ENCODE data around the gene MAP4K3. TPM values are rescaled to one million over a fixed set of nuclear protein-coding genes. Genes with fewer than 3 reads are reported as not detected.

The MAP4K3 gene
- total and polyA plus RNA-seq, 2 donors: 11.0 to 19.5 TPM

- peaks cover 0 to 3% of the 10 kb centered on the region in 2 donors for H3K36me3 ChIP-seq (ENCODE audit: control insufficient read depth in 2 of 2, insufficient read depth in 2 of 2, low read length in 1 of 2)
- H3K9me3 ChIP-seq (ENCODE audit: control insufficient read depth in 2 of 2, insufficient read depth in 1 of 2, low read length in 1 of 2): no peaks in the 10 kb centered on the region
- no peaks in the 10 kb centered on the region for H3K4me1 ChIP-seq (ENCODE audit: control insufficient read depth in 2 of 2, insufficient read depth in 2 of 2, low read length in 2 of 2)
- H3K27ac ChIP-seq (ENCODE audit: low read depth in 1 of 2, low read length in 1 of 2): no peak overlapping the region
- 99% methylated on average over 4 of the region's 4 CpGs for WGBS
- DNase-seq (ENCODE audit: low read depth in 6 of 9, low spot score in 9 of 9): no peak
- H3K4me3 ChIP-seq (ENCODE audit: low read length in 2 of 2): no peak overlapping the region
- H3K27me3 ChIP-seq (ENCODE audit: control insufficient read depth in 2 of 2, insufficient read depth in 1 of 2, low read length in 1 of 2): no peaks in the 10 kb centered on the region
Observed at GRCh38 chr2:39320162-39320561, 116.9 kb downstream of the MAP4K3 start.

GRCh38 chr2:39313575-39313974 is 123.5 kb downstream of the MAP4K3 start:
- Histone ChIP-seq H3K27me3 (ENCODE audit: control insufficient read depth in 2 of 2, insufficient read depth in 1 of 2, low read length in 1 of 2) (no peaks in the 10 kb centered on the region), H3K27ac (ENCODE audit: low read depth in 1 of 2, low read length in 1 of 2) (no peak overlapping the region), H3K4me3 (ENCODE audit: low read length in 2 of 2) (no peak overlapping the region), H3K36me3 (ENCODE audit: control insufficient read depth in 2 of 2, insufficient read depth in 2 of 2, low read length in 1 of 2) (peaks cover 2 to 7% of the 10 kb centered on the region in 2 donors), H3K4me1 (ENCODE audit: control insufficient read depth in 2 of 2, insufficient read depth in 2 of 2, low read length in 2 of 2) (no peaks in the 10 kb centered on the region), H3K9me3 (ENCODE audit: control insufficient read depth in 2 of 2, insufficient read depth in 1 of 2, low read length in 1 of 2) (no peaks in the 10 kb centered on the region)
- no peak for DNase-seq (ENCODE audit: low read depth in 6 of 9, low spot score in 9 of 9)
- 100% methylated on average over 4 of the region's 4 CpGs for WGBS

GRCh38 chr2:39311469-39311868 is 125.6 kb downstream of the MAP4K3 start:
- Histone ChIP-seq H3K27me3 (ENCODE audit: control insufficient read depth in 2 of 2, insufficient read depth in 1 of 2, low read length in 1 of 2) (no peaks in the 10 kb centered on the region), H3K4me3 (ENCODE audit: low read length in 2 of 2) (no peak overlapping the region), H3K9me3 (ENCODE audit: control insufficient read depth in 2 of 2, insufficient read depth in 1 of 2, low read length in 1 of 2) (no peaks in the 10 kb centered on the region), H3K27ac (ENCODE audit: low read depth in 1 of 2, low read length in 1 of 2) (no peak overlapping the region), H3K36me3 (ENCODE audit: control insufficient read depth in 2 of 2, insufficient read depth in 2 of 2, low read length in 1 of 2) (peaks cover 2 to 7% of the 10 kb centered on the region in 2 donors), H3K4me1 (ENCODE audit: control insufficient read depth in 2 of 2, insufficient read depth in 2 of 2, low read length in 2 of 2) (no peaks in the 10 kb centered on the region)
- no peak for DNase-seq (ENCODE audit: low read depth in 6 of 9, low spot score in 9 of 9)
- WGBS: 98% methylated on average over 2 of the region's 2 CpGs

- 94% methylated on average over 1 of the region's 1 CpG for WGBS
Observed at GRCh38 chr2:39308778-39309177, 128.3 kb downstream of the MAP4K3 start.

GRCh38 chr2:39306626-39307025 is 130.5 kb downstream of the MAP4K3 start:
- 96% methylated on average over 1 of the region's 1 CpG for WGBS
- Histone ChIP-seq H3K9me3 (ENCODE audit: control insufficient read depth in 2 of 2, insufficient read depth in 1 of 2, low read length in 1 of 2) (no peaks in the 10 kb centered on the region), H3K4me3 (ENCODE audit: low read length in 2 of 2) (no peak overlapping the region), H3K36me3 (ENCODE audit: control insufficient read depth in 2 of 2, insufficient read depth in 2 of 2, low read length in 1 of 2) (no peaks in the 10 kb centered on the region), H3K27ac (ENCODE audit: low read depth in 1 of 2, low read length in 1 of 2) (no peak overlapping the region), H3K4me1 (ENCODE audit: control insufficient read depth in 2 of 2, insufficient read depth in 2 of 2, low read length in 2 of 2) (no peaks in the 10 kb centered on the region), H3K27me3 (ENCODE audit: control insufficient read depth in 2 of 2, insufficient read depth in 1 of 2, low read length in 1 of 2) (no peaks in the 10 kb centered on the region)
- no peak for DNase-seq (ENCODE audit: low read depth in 6 of 9, low spot score in 9 of 9)

More at GRCh38 chr2:39308778-39309177, 128.3 kb downstream of the MAP4K3 start:
- H3K4me1 ChIP-seq (ENCODE audit: control insufficient read depth in 2 of 2, insufficient read depth in 2 of 2, low read length in 2 of 2): no peaks in the 10 kb centered on the region
- no peaks in the 10 kb centered on the region for H3K27me3 ChIP-seq (ENCODE audit: control insufficient read depth in 2 of 2, insufficient read depth in 1 of 2, low read length in 1 of 2)
- no peak overlapping the region for H3K4me3 ChIP-seq (ENCODE audit: low read length in 2 of 2)
- H3K27ac ChIP-seq (ENCODE audit: low read depth in 1 of 2, low read length in 1 of 2): no peak overlapping the region
- peaks cover 0 to 3% of the 10 kb centered on the region in 2 donors for H3K36me3 ChIP-seq (ENCODE audit: control insufficient read depth in 2 of 2, insufficient read depth in 2 of 2, low read length in 1 of 2)
- DNase-seq (ENCODE audit: low read depth in 6 of 9, low spot score in 9 of 9): no peak
- H3K9me3 ChIP-seq (ENCODE audit: control insufficient read depth in 2 of 2, insufficient read depth in 1 of 2, low read length in 1 of 2): no peaks in the 10 kb centered on the region

GRCh38 chr2:39304729-39305128 is 132.4 kb downstream of the MAP4K3 start:
- Histone ChIP-seq H3K36me3 (ENCODE audit: control insufficient read depth in 2 of 2, insufficient read depth in 2 of 2, low read length in 1 of 2) (no peaks in the 10 kb centered on the region), H3K4me3 (ENCODE audit: low read length in 2 of 2) (no peak overlapping the region), H3K27ac (ENCODE audit: low read depth in 1 of 2, low read length in 1 of 2) (no peak overlapping the region), H3K4me1 (ENCODE audit: control insufficient read depth in 2 of 2, insufficient read depth in 2 of 2, low read length in 2 of 2) (no peaks in the 10 kb centered on the region), H3K9me3 (ENCODE audit: control insufficient read depth in 2 of 2, insufficient read depth in 1 of 2, low read length in 1 of 2) (no peaks in the 10 kb centered on the region), H3K27me3 (ENCODE audit: control insufficient read depth in 2 of 2, insufficient read depth in 1 of 2, low read length in 1 of 2) (no peaks in the 10 kb centered on the region)
- DNase-seq (ENCODE audit: low read depth in 6 of 9, low spot score in 9 of 9): no peak
- 97% methylated on average over 4 of the region's 4 CpGs for WGBS

GRCh38 chr2:39304200-39304599 is 132.9 kb downstream of the MAP4K3 start:
- 99% methylated on average over 1 of the region's 1 CpG for WGBS
- no peaks in the 10 kb centered on the region for H3K27me3 ChIP-seq (ENCODE audit: control insufficient read depth in 2 of 2, insufficient read depth in 1 of 2, low read length in 1 of 2)
- H3K36me3 ChIP-seq (ENCODE audit: control insufficient read depth in 2 of 2, insufficient read depth in 2 of 2, low read length in 1 of 2): no peaks in the 10 kb centered on the region
- no peak overlapping the region for H3K27ac ChIP-seq (ENCODE audit: low read depth in 1 of 2, low read length in 1 of 2)
- no peaks in the 10 kb centered on the region for H3K9me3 ChIP-seq (ENCODE audit: control insufficient read depth in 2 of 2, insufficient read depth in 1 of 2, low read length in 1 of 2)
- H3K4me3 ChIP-seq (ENCODE audit: low read length in 2 of 2): no peak overlapping the region
- DNase-seq (ENCODE audit: low read depth in 6 of 9, low spot score in 9 of 9): no peak
- no peaks in the 10 kb centered on the region for H3K4me1 ChIP-seq (ENCODE audit: control insufficient read depth in 2 of 2, insufficient read depth in 2 of 2, low read length in 2 of 2)

- Histone ChIP-seq H3K9me3 (ENCODE audit: control insufficient read depth in 2 of 2, insufficient read depth in 1 of 2, low read length in 1 of 2) (no peaks in the 10 kb centered on the region), H3K4me3 (ENCODE audit: low read length in 2 of 2) (no peak overlapping the region), H3K4me1 (ENCODE audit: control insufficient read depth in 2 of 2, insufficient read depth in 2 of 2, low read length in 2 of 2) (no peaks in the 10 kb centered on the region), H3K27me3 (ENCODE audit: control insufficient read depth in 2 of 2, insufficient read depth in 1 of 2, low read length in 1 of 2) (no peaks in the 10 kb centered on the region), H3K36me3 (ENCODE audit: control insufficient read depth in 2 of 2, insufficient read depth in 2 of 2, low read length in 1 of 2) (peaks cover 0 to 2% of the 10 kb centered on the region in 2 donors), H3K27ac (ENCODE audit: low read depth in 1 of 2, low read length in 1 of 2) (no peak overlapping the region)
- no peak for DNase-seq (ENCODE audit: low read depth in 6 of 9, low spot score in 9 of 9)
- WGBS: 98% methylated on average over 6 of the region's 6 CpGs
Observed at GRCh38 chr2:39301352-39301751, 135.7 kb downstream of the MAP4K3 start.

GRCh38 chr2:39300044-39300978 is 136.8 kb downstream of the MAP4K3 start:
- Histone ChIP-seq H3K4me3 (ENCODE audit: low read length in 2 of 2) (no peak overlapping the region), H3K36me3 (ENCODE audit: control insufficient read depth in 2 of 2, insufficient read depth in 2 of 2, low read length in 1 of 2) (peaks cover 0 to 2% of the 10 kb centered on the region in 2 donors), H3K9me3 (ENCODE audit: control insufficient read depth in 2 of 2, insufficient read depth in 1 of 2, low read length in 1 of 2) (no peaks in the 10 kb centered on the region), H3K27me3 (ENCODE audit: control insufficient read depth in 2 of 2, insufficient read depth in 1 of 2, low read length in 1 of 2) (no peaks in the 10 kb centered on the region), H3K4me1 (ENCODE audit: control insufficient read depth in 2 of 2, insufficient read depth in 2 of 2, low read length in 2 of 2) (no peaks in the 10 kb centered on the region), H3K27ac (ENCODE audit: low read depth in 1 of 2, low read length in 1 of 2) (no peak overlapping the region)
- WGBS: 90% methylated on average over 8 of the region's 8 CpGs
- no peak for DNase-seq (ENCODE audit: low read depth in 6 of 9, low spot score in 9 of 9)

Data from thymus (tissue), 11 donors.